Keratinocyte (primary cell): ENCODE data around the gene HPN.

Experiments
- EZH2 ChIP-seq: IDR thresholded peaks from one replicate; pipeline ENCODE4 v1.6.1; 2012; ENCODE audit warnings: inconsistent platforms, mild to moderate bottlenecking, low read length, moderate library complexity
- TF ChIP-seq, protein P1 (sequence below), 3 experiments: IDR thresholded peaks in 1 of 3; conservative IDR thresholded peaks in 1 of 3; optimal IDR thresholded peaks in 1 of 3; 2 replicates in 2 of 3; 3 replicates in 1 of 3; pipeline versions ENCODE3 to v1.5.1; 2011; ENCODE audit warnings: low read length in 3 of 3, mild to moderate bottlenecking in 3 of 3, moderate library complexity in 2 of 3, control low read depth in 1 of 3, inconsistent platforms in 1 of 3; ENCODE audit not compliant: insufficient read depth in 2 of 3; ENCODE audit errors: extremely low read depth in 1 of 3

DNA sequence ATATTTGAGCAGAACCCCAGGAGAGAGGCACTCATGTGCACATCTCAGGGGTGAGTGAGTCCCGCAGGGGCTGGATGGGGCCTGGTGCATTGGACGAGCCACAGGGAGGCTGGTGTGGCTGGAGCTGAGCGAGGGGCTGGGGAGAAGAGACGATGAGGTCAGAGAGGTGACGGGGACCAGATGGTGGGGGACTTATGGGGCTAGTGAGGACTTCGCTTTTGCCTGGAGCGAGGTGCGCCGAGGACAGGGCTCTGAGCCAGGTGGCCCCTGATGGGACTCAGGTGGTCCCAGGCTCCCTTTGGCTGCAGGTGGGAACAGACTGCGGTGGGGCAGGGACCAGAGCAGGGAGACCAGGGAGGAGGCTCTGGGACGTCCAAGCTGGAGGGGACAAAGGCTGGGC, 67.2 kb downstream of the HPN start:
- TF ChIP-seq, protein P1, sequence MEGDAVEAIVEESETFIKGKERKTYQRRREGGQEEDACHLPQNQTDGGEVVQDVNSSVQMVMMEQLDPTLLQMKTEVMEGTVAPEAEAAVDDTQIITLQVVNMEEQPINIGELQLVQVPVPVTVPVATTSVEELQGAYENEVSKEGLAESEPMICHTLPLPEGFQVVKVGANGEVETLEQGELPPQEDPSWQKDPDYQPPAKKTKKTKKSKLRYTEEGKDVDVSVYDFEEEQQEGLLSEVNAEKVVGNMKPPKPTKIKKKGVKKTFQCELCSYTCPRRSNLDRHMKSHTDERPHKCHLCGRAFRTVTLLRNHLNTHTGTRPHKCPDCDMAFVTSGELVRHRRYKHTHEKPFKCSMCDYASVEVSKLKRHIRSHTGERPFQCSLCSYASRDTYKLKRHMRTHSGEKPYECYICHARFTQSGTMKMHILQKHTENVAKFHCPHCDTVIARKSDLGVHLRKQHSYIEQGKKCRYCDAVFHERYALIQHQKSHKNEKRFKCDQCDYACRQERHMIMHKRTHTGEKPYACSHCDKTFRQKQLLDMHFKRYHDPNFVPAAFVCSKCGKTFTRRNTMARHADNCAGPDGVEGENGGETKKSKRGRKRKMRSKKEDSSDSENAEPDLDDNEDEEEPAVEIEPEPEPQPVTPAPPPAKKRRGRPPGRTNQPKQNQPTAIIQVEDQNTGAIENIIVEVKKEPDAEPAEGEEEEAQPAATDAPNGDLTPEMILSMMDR (optimal IDR thresholded peaks at IDR 0.05 in 1 of 3, IDR thresholded peaks at IDR 0.05 in 1 of 3, conservative IDR thresholded peaks at IDR 0.05 in 1 of 3; ENCODE audit: extremely low read depth in 1 of 3, insufficient read depth in 2 of 3, low read length in 3 of 3) = no peak
- TF ChIP-seq EZH2 = no peak
